IMR-90 (cell line): ENCODE data around the gene MMRN2. TPM values are rescaled to one million over a fixed set of nuclear protein-coding genes. Genes with fewer than 3 reads are reported as not detected.

Source experiments
- ATAC-seq: fragments of 200-7000 bp; cut with Tn5 transposase; 2 replicates; pipeline ENCODE4 v1.9.1; 2020; ENCODE audit warnings: low read depth, mild to moderate bottlenecking, moderate library complexity
- BruUV-seq: library from RNA; stranded (reverse); fragments of 400-500 nt; replicated peaks from 2 replicates; lab custom pipeline; 2021; lab: Mats Ljungman, UMichigan
- CTCF ChIA-PET: fragments of 300-600 bp; formaldehyde crosslinking; extraction: SDS; loops from one replicate; lab custom pipeline; 2021; ENCODE audit warnings: antibody characterized with exemption; lab: Yijun Ruan, JAX
- POLR2A ChIA-PET: fragments of 300-600 bp; sonication (Branson Sonifier 250); formaldehyde crosslinking; loops from one replicate; lab custom pipeline; 2022; ENCODE audit warnings: antibody characterized with exemption; ENCODE audit not compliant: unreplicated experiment; lab: Charles Lee
- DNase-seq: peaks from one replicate; pipeline ENCODE4 v3.0.0; 2013
- H2AFZ ChIP-seq: replicated peaks from 2 replicates; pipeline ENCODE3; 2013; ENCODE audit warnings: low read length, mild to moderate bottlenecking; ENCODE audit not compliant: poor library complexity
- H2AK5ac ChIP-seq: 2 replicates; pipeline ENCODE4 v1.6.1; 2013; ENCODE audit warnings: low read depth, low read length, inconsistent platforms
- H2AK9ac ChIP-seq: replicated peaks from 2 replicates; pipeline ENCODE3; 2013; ENCODE audit warnings: mild to moderate bottlenecking, low read depth, low read length, moderate library complexity; ENCODE audit not compliant: poor library complexity
- H2BK120ac ChIP-seq: 2 replicates; pipeline ENCODE4 v1.6.1; 2013; ENCODE audit warnings: low read depth, low read length, inconsistent platforms
- H2BK15ac ChIP-seq: 3 replicates; pipeline ENCODE4 v1.6.1; 2013; ENCODE audit warnings: low read depth, low read length, inconsistent platforms
- H2BK20ac ChIP-seq: 2 replicates; pipeline ENCODE4 v1.6.1; 2013; ENCODE audit warnings: low read depth, mild to moderate bottlenecking, inconsistent platforms, low read length, moderate library complexity
- H2BK5ac ChIP-seq: 2 replicates; pipeline ENCODE4 v1.6.1; 2013; ENCODE audit warnings: mild to moderate bottlenecking, low read depth, low read length, inconsistent platforms; ENCODE audit not compliant: poor library complexity, severe bottlenecking
- H3K14ac ChIP-seq: replicated peaks from 2 replicates; pipeline ENCODE4 v1.6.1; 2013; ENCODE audit warnings: low read depth, low read length, inconsistent platforms
- H3K18ac ChIP-seq: 2 replicates; pipeline ENCODE4 v1.6.1; 2013; ENCODE audit warnings: low read depth, low read length, control low read depth
- H3K23ac ChIP-seq: 2 replicates; pipeline ENCODE4 v1.6.1; 2013; ENCODE audit warnings: low read depth, low read length, inconsistent platforms
- H3K27ac ChIP-seq: 2 replicates; pipeline ENCODE4 v1.5.1; 2013; ENCODE audit warnings: mild to moderate bottlenecking, control low read depth, low read length; ENCODE audit not compliant: insufficient read depth
- H3K27me3 ChIP-seq: 2 replicates; pipeline ENCODE4 v1.6.1; 2013; ENCODE audit warnings: low read length; ENCODE audit not compliant: control insufficient read depth, insufficient read depth
- H3K36me3 ChIP-seq: 2 replicates; pipeline ENCODE4 v1.6.1; 2013; ENCODE audit warnings: low read length, mixed read lengths; ENCODE audit not compliant: control insufficient read depth, insufficient read depth
- H3K4ac ChIP-seq: 2 replicates; pipeline ENCODE4 v1.6.1; 2013; ENCODE audit warnings: low read depth, low read length, inconsistent platforms
- H3K4me1 ChIP-seq: 2 replicates; pipeline ENCODE4 v1.6.1; 2013; ENCODE audit warnings: low read length, mixed read lengths; ENCODE audit not compliant: control insufficient read depth, insufficient read depth
- H3K4me2 ChIP-seq: 2 replicates; pipeline ENCODE4 v1.6.1; 2013; ENCODE audit warnings: low read depth, mild to moderate bottlenecking, control low read depth, low read length, moderate library complexity
- H3K4me3 ChIP-seq: 2 replicates; pipeline ENCODE4 v1.5.1; 2013; ENCODE audit warnings: low read depth, mild to moderate bottlenecking, control low read depth, low read length, moderate library complexity; ENCODE audit not compliant: insufficient read depth
- H3K56ac ChIP-seq: 2 replicates; pipeline ENCODE4 v1.6.1; 2013; ENCODE audit warnings: low read length, inconsistent platforms; ENCODE audit not compliant: insufficient read depth; ENCODE audit errors: extremely low read depth
- H3K79me1 ChIP-seq, 2 experiments: 2 replicates each; pipeline ENCODE4 v1.6.1; 2013; ENCODE audit warnings: low read length in 2 of 2, inconsistent platforms in 1 of 2, low read depth in 1 of 2
- H3K9ac ChIP-seq: 2 replicates; pipeline ENCODE4 v1.6.1; 2013; ENCODE audit warnings: low read depth, low read length, control low read depth
- H3K9me1 ChIP-seq: 2 replicates; pipeline ENCODE4 v1.6.1; 2013; ENCODE audit warnings: low read length, inconsistent platforms; ENCODE audit not compliant: insufficient read depth
- H3K9me3 ChIP-seq: 2 replicates; pipeline ENCODE4 v1.6.1; 2013; ENCODE audit warnings: low read length; ENCODE audit not compliant: control insufficient read depth, insufficient read depth
- H4K20me1 ChIP-seq: 2 replicates; pipeline ENCODE4 v1.6.1; 2013; ENCODE audit warnings: low read length, inconsistent platforms; ENCODE audit not compliant: insufficient read depth
- H4K5ac ChIP-seq: 2 replicates; pipeline ENCODE4 v1.6.1; 2013; ENCODE audit warnings: mild to moderate bottlenecking, low read depth, low read length, control low read depth
- H4K8ac ChIP-seq, 2 experiments: 2 replicates each; pipeline ENCODE4 v1.6.1; 2013; ENCODE audit warnings: low read depth in 2 of 2, low read length in 2 of 2, control low read depth in 1 of 2, inconsistent platforms in 1 of 2
- H4K91ac ChIP-seq: 2 replicates; pipeline ENCODE4 v1.6.1; 2013; ENCODE audit warnings: low read depth, low read length, inconsistent platforms; ENCODE audit not compliant: insufficient read depth
- USF2 ChIP-seq: fragments of 150-350 bp; IDR thresholded peaks from 2 replicates; pipeline ENCODE4 v1.6.1; 2017; ENCODE audit warnings: mild to moderate bottlenecking, antibody characterized with exemption, low read length, low read depth
- dilution Hi-C: fragments of 300-500 bp; cut with HindIII; formaldehyde crosslinking; loops from one replicate; pipeline ENCODE4 v1.14.3; 2018; ENCODE audit warnings: low sequenced_read_pairs; ENCODE audit not compliant: unreplicated experiment
- in situ Hi-C: fragments of 300-500 bp; cut with MboI; formaldehyde crosslinking; loops from 3 replicates; pipeline ENCODE4 v1.14.3; 2019; ENCODE audit warnings: low sequenced_read_pairs, inconsistent platforms, mixed read lengths
- intact Hi-C: fragments of 100-400 bp; cut with micrococcal nuclease; formaldehyde crosslinking; loops from 2 replicates; pipeline ENCODE4 v1.10.0; 2022
- polyA plus RNA-seq, 3 experiments: library from polyadenylated mRNA; depleted of rRNA; stranded (reverse); fragments of >200 nt; gene quantifications; 2 replicates each; pipeline ENCODE4 v1.2.3, GENCODE V29; 2012; ENCODE audit warnings: low replicate concordance in 1 of 3
- total RNA-seq: library from RNA; depleted of rRNA; stranded (reverse); fragments of >200 nt; gene quantifications from 2 replicates; pipeline ENCODE4 v1.2.3, GENCODE V29; 2012

The MMRN2 gene
- total and polyA plus RNA-seq, 2 of the 4 experiments (the other 2 are of a cell fraction): 1.6 to 1.8 TPM

GRCh38 chr10:86951184-86951761, 6.1 kb downstream of the MMRN2 start:
- H3K56ac ChIP-seq: no peak overlapping the region
- H3K4me1 ChIP-seq: peaks cover 7% of the 10 kb centered on the region
- H2AK5ac ChIP-seq: no peak overlapping the region
- no peak overlapping the region for H4K5ac ChIP-seq
- H3K18ac ChIP-seq: no peak overlapping the region
- POLR2A ChIA-PET: no interaction called here
- no peaks in the 10 kb centered on the region for H3K79me1 ChIP-seq
- H4K91ac ChIP-seq: no peak overlapping the region
- no peak overlapping the region for H4K8ac ChIP-seq
- H2AK9ac ChIP-seq: no peak overlapping the region
- H3K4me3 ChIP-seq: no peak overlapping the region
- dilution Hi-C loops (no loop called here), in situ Hi-C loops (no loop called here), intact Hi-C loops (no loop called here)
- DNase-seq (no peak), ATAC-seq (no peak)
- H3K9ac ChIP-seq: no peak overlapping the region
- peaks cover 3% of the 10 kb centered on the region for H3K9me3 ChIP-seq
- H2BK5ac ChIP-seq: no peak overlapping the region
- H2BK120ac ChIP-seq: no peak overlapping the region
- no peak overlapping the region for H3K27ac ChIP-seq
- peaks cover 12% of the 10 kb centered on the region for H3K27me3 ChIP-seq
- CTCF ChIA-PET: no interaction called here
- H2BK15ac ChIP-seq: no peak overlapping the region
- no peak overlapping the region for H3K23ac ChIP-seq
- no peak overlapping the region for H2BK20ac ChIP-seq
- H4K20me1 ChIP-seq: no peaks in the 10 kb centered on the region
- no peaks in the 10 kb centered on the region; the same call in 1 of the 2 replicates for H3K9me1 ChIP-seq
- no TSS peak for BruUV-seq
- H3K4ac ChIP-seq: no peak overlapping the region
- H3K36me3 ChIP-seq: no peaks in the 10 kb centered on the region
- H3K14ac ChIP-seq: no peak overlapping the region
- H3K4me2 ChIP-seq: no peak overlapping the region
- no peak for TF ChIP-seq USF2
- H2AFZ ChIP-seq: no peak overlapping the region
